ENCODE data around the gene CPXM1.

GRCh38 chr20:2814587-2815051, 14.2 kb upstream of the CPXM1 start, which contains the start of gene C20orf141:
- TF ChIP-seq CTCF (IDR thresholded peaks at IDR 0.05) (no peak), POLR2A (IDR thresholded peaks at IDR 0.05) (no peak)
